Activated CD4-positive, CD25-positive, alpha-beta regulatory T cell (primary cell): Measurements from ENCODE around the gene RABGAP1L.
"Not testable (repeated sequence)": the region's sequence is repeated elsewhere in the genome, so short reads cannot be mapped to it uniquely, and the experiment has no call there.

Experiments used
- DNase-seq, 4 experiments: peaks; one replicate each; lab custom pipeline; 2025; lab: John Stamatoyannopoulos, UW

RABGAP1L gene

GRCh38 chr1:174301295-174302077 lies 142.2 kb downstream of the RABGAP1L start:
- no peak for DNase-seq

GRCh38 chr1:174308604-174309003 lies 149.3 kb downstream of the RABGAP1L start:
- no peak for DNase-seq

- no peak for DNase-seq
Observed at GRCh38 chr1:174309490-174309889, 150.2 kb downstream of the RABGAP1L start.

GRCh38 chr1:174314433-174314832 lies 155.1 kb downstream of the RABGAP1L start:
- DNase-seq = no peak

GRCh38 chr1:174315239-174315638 lies 155.9 kb downstream of the RABGAP1L start:
- DNase-seq = no peak

GRCh38 chr1:174320897-174321296 lies 161.6 kb downstream of the RABGAP1L start:
- not testable (repeated sequence) for DNase-seq

GRCh38 chr1:174322202-174322862 lies 163.0 kb downstream of the RABGAP1L start:
- no peak for DNase-seq

- no peak for DNase-seq
Observed at GRCh38 chr1:174324493-174324892, 165.2 kb downstream of the RABGAP1L start.

GRCh38 chr1:174324939-174325338 lies 165.6 kb downstream of the RABGAP1L start:
- no peak for DNase-seq

GRCh38 chr1:174326278-174326677 lies 167.0 kb downstream of the RABGAP1L start:
- DNase-seq = no peak

- DNase-seq = no peak
Observed at GRCh38 chr1:174333437-174333836, 174.1 kb downstream of the RABGAP1L start.

GRCh38 chr1:174337000-174337681 lies 177.8 kb downstream of the RABGAP1L start:
- no peak for DNase-seq

GRCh38 chr1:174340404-174340803 lies 181.1 kb downstream of the RABGAP1L start:
- DNase-seq = not testable (repeated sequence)

GRCh38 chr1:174344162-174344561 lies 184.8 kb downstream of the RABGAP1L start:
- no peak for DNase-seq

GRCh38 chr1:174352117-174352516 lies 192.8 kb downstream of the RABGAP1L start:
- DNase-seq = no peak

- DNase-seq = no peak
Observed at GRCh38 chr1:174352883-174353608, 193.7 kb downstream of the RABGAP1L start.

- no peak for DNase-seq
Observed at GRCh38 chr1:174358344-174358743, 199.0 kb downstream of the RABGAP1L start.

- no peak for DNase-seq
Observed at GRCh38 chr1:174358786-174359453, 199.6 kb downstream of the RABGAP1L start.

- no peak for DNase-seq
Observed at GRCh38 chr1:174359454-174359805, 200.1 kb downstream of the RABGAP1L start.

- no peak for DNase-seq
Observed at GRCh38 chr1:174364996-174365736, 205.8 kb downstream of the RABGAP1L start.

- no peak for DNase-seq
Observed at GRCh38 chr1:174366946-174367345, 207.6 kb downstream of the RABGAP1L start.
